Lower lobe of right lung (tissue), 2 donors: Measurements from ENCODE around the gene RSPH1. TPM values are rescaled to one million over a fixed set of nuclear protein-coding genes. Genes with fewer than 3 reads are reported as not detected.

ENCODE experiments used
- ATAC-seq, 2 donors: fragments of 200-7000 bp; cut with Tn5 transposase; one replicate each; pipeline ENCODE4 v1.9.1; 2020 to 2022; ENCODE audit warnings: mild to moderate bottlenecking in 2 of 2, moderate library complexity in 2 of 2
- DNase-seq: peaks from one replicate; pipeline ENCODE4 v3.0.0-alpha.2; 2020
- H3K27ac ChIP-seq: fragments of 200-600 bp; one replicate; pipeline ENCODE4 v1.8.0; 2022
- H3K27me3 ChIP-seq: fragments of 200-600 bp; one replicate; pipeline ENCODE4 v1.8.0; 2022; ENCODE audit warnings: low read depth
- H3K36me3 ChIP-seq: fragments of 200-600 bp; one replicate; pipeline ENCODE4 v1.8.0; 2022; ENCODE audit warnings: mild to moderate bottlenecking
- H3K4me1 ChIP-seq: fragments of 200-600 bp; one replicate; pipeline ENCODE4 v1.8.0; 2022
- H3K4me3 ChIP-seq: fragments of 200-600 bp; one replicate; pipeline ENCODE4 v1.8.0; 2022; ENCODE audit warnings: mild to moderate bottlenecking
- H3K9me3 ChIP-seq: fragments of 200-600 bp; one replicate; pipeline ENCODE4 v1.8.0; 2022
- intact Hi-C: fragments of 100-400 bp; cut with DNase I; formaldehyde crosslinking; loops from one replicate; pipeline ENCODE4 v1.11.0; 2022
- total RNA-seq: library from RNA; stranded (reverse); fragmentation: NEBNext Ultra II Directional; extraction: Animal tissue kit (Norgen Biotek cat#: 25700); gene quantifications from one replicate; pipeline ENCODE4 v1.2.1, GENCODE V29; 2021
- TF ChIP-seq, protein P1 (sequence below): fragments of 200-600 bp; IDR thresholded peaks from one replicate; pipeline ENCODE4 v1.8.0; 2022; ENCODE audit warnings: antibody characterized with exemption, mild to moderate bottlenecking
- donor health status: DM: no; HTN: yes; CAD: no; lungs with severe emphysema.

The RSPH1 gene
- total RNA-seq, 1 donor from 2014 or later: 18.1 TPM

DNA sequence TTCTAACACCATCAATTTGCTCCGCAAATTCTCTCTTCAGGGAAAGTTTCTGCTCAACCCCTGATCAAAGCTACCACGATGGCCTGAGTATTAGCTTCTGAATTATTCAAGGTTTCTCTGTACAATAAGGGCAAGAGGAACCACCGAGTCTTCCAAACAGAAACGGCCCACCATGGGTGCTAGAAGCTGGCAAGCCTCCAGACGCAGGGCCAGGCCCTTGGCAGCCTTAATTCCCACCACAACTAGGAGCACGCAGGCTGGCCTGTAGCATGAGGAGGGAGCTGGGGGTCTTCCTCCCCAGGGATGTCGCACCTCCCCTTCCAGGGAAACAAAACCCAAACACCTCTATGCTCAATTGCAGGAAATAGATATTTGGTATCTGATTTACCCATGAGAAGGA is 11.1 kb downstream of the RSPH1 start:
- H3K27me3 ChIP-seq: no peaks in the 10 kb centered on the region
- no peaks in the 10 kb centered on the region for H3K36me3 ChIP-seq
- H3K4me1 ChIP-seq: no peaks in the 10 kb centered on the region
- H3K27ac ChIP-seq: no peak overlapping the region
- ATAC-seq (no peak), DNase-seq (no peak)
- intact Hi-C loops: no loop called here
- no peak overlapping the region for H3K4me3 ChIP-seq
- H3K9me3 ChIP-seq: no peaks in the 10 kb centered on the region
- TF ChIP-seq, protein P1, sequence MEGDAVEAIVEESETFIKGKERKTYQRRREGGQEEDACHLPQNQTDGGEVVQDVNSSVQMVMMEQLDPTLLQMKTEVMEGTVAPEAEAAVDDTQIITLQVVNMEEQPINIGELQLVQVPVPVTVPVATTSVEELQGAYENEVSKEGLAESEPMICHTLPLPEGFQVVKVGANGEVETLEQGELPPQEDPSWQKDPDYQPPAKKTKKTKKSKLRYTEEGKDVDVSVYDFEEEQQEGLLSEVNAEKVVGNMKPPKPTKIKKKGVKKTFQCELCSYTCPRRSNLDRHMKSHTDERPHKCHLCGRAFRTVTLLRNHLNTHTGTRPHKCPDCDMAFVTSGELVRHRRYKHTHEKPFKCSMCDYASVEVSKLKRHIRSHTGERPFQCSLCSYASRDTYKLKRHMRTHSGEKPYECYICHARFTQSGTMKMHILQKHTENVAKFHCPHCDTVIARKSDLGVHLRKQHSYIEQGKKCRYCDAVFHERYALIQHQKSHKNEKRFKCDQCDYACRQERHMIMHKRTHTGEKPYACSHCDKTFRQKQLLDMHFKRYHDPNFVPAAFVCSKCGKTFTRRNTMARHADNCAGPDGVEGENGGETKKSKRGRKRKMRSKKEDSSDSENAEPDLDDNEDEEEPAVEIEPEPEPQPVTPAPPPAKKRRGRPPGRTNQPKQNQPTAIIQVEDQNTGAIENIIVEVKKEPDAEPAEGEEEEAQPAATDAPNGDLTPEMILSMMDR: no peak

DNA sequence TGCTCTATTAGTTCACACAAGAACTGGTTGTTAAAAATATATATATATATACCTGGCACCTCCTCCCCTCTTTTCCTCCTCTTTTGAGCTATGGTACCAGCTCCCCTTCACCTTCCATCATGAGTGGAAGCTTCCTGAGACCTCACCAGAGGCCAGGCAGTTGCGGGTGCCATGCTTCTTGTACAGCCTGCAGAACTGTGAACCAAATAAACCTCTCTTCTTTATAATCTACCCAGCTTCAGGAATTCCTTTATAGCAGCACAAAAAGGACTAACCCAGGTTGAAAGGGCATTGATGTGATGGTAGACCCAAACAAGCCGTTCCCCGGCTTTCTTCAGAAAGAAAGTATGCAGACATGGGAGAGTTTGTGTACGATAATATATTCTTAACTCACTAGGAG is 14.9 kb downstream of the RSPH1 start:
- Histone ChIP-seq H3K36me3 (no peaks in the 10 kb centered on the region), H3K9me3 (no peaks in the 10 kb centered on the region), H3K27me3 (no peaks in the 10 kb centered on the region), H3K27ac (no peak overlapping the region), H3K4me3 (no peak overlapping the region), H3K4me1 (no peaks in the 10 kb centered on the region)
- DNase-seq (no peak), ATAC-seq (no peak)
- TF ChIP-seq, protein P1: no peak
- intact Hi-C loops: no loop called here

DNA sequence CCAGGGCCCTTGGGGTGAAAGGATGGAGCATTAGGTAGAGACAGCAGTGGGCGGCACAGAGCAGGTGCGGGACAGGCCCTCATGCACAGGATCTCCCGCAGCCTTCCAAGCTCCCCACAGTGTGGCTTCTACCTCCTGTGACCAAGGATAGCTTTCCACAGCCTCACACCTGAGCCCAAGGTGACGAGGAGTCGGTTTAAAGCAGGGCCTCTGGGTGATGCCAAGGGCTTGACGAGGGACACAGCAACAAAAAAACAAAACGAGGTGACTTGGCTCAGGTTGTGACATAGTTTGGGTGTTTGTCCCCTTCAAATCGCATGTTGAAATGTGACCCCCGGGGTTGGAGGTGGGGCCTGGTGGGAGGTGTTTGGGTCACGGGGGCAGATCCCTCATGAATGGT is 15.3 kb downstream of the RSPH1 start:
- no peaks in the 10 kb centered on the region for H3K27me3 ChIP-seq
- intact Hi-C loops: no loop called here
- TF ChIP-seq, protein P1: no peak
- H3K36me3 ChIP-seq: no peaks in the 10 kb centered on the region
- H3K27ac ChIP-seq: no peak overlapping the region
- no peak overlapping the region for H3K4me3 ChIP-seq
- ATAC-seq: no peak
- no peaks in the 10 kb centered on the region for H3K4me1 ChIP-seq
- H3K9me3 ChIP-seq: no peaks in the 10 kb centered on the region
- no peak for DNase-seq

DNA sequence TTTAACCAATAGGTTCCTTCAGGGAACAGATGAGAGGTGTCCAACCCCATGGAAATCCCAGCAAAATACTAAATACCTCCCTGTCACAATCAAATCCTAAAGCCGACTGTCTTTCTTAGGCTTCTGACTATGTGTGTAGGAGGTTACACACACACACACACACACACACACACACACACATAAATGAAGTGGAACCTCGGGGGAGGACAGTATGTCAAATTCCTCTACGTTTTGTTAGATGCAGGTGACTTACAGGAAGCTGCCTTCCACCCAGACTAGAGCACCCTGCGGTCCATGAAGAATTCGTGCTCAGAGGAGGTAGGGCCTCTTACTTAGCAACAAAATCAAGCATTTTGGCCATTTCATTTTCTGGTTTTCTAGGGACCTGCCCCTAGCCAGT is 16.4 kb downstream of the RSPH1 start:
- Histone ChIP-seq H3K27ac (no peak overlapping the region), H3K9me3 (no peaks in the 10 kb centered on the region), H3K27me3 (no peaks in the 10 kb centered on the region), H3K36me3 (no peaks in the 10 kb centered on the region), H3K4me1 (no peaks in the 10 kb centered on the region), H3K4me3 (no peak overlapping the region)
- intact Hi-C loops: no loop called here
- no peak for DNase-seq
- no peak for ATAC-seq
- TF ChIP-seq, protein P1: no peak

DNA sequence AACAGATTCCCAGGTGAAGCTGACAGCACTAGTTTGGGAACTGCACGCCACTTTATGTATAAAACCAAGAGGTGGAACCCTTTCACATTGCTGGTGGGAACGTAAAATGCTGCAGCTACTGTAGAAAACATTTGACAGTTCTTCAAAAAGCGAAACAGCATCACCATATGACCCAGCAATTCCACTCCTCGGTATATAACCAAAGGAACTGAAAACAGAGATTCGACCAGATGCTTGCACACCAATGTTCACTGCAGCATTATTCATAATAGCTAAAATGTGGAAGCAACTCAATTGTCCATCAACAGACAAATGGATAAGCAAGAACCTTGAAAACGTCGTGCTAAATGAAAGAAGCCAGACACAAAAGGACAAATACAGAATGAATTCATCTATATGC is 17.5 kb downstream of the RSPH1 start:
- intact Hi-C loops: no loop called here
- Histone ChIP-seq H3K27ac (no peak overlapping the region), H3K27me3 (no peaks in the 10 kb centered on the region), H3K4me1 (no peaks in the 10 kb centered on the region), H3K4me3 (no peak overlapping the region), H3K36me3 (no peaks in the 10 kb centered on the region), H3K9me3 (no peaks in the 10 kb centered on the region)
- TF ChIP-seq, protein P1: no peak
- no peak for ATAC-seq
- DNase-seq: no peak
